GM10248 (cell line): Measurements from ENCODE around the gene BTD.

Experiments
- CTCF ChIA-PET: fragments of 300-600 bp; sonication (Branson Sonifier 250); formaldehyde crosslinking; extraction: SDS; loops from one replicate; lab custom pipeline; 2021; ENCODE audit warnings: antibody characterized with exemption; lab: Yijun Ruan, JAX
- POLR2A ChIA-PET: fragments of 350-650 bp; sonication (Branson Sonifier 250); formaldehyde crosslinking; extraction: SDS; loops from one replicate; lab custom pipeline; 2020; ENCODE audit warnings: antibody characterized with exemption; lab: Yijun Ruan, JAX
- DNase-seq: peaks from one replicate; pipeline ENCODE4 v3.0.0; 2012; ENCODE audit errors: extremely low spot score
- TF ChIP-seq, protein P1 (sequence below): IDR thresholded peaks from 2 replicates; pipeline ENCODE4 v1.5.1; 2012; ENCODE audit warnings: mild to moderate bottlenecking, low read depth; ENCODE audit errors: extremely low read depth, missing control alignments, control extremely low read depth

Gene BTD

DNA sequence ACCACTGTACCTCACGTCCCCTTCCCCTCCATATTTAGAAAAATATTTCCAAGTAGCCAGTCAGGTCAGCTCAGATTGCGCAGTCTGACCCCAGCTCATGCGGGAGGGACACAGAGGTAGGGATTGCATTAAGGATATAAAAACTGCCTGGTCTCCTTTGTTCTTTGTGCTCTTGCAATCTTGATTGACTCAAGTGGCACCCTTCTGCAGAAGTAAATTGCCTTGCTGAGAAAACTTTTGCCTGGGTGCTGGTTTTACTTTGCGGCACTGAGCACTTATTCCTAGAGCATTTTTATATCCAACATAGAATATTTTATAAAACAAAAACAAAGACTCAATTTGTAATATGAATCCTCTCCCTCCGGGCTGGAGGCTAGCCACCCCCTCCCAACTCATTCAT, 54.8 kb downstream of the BTD start:
- no peak for DNase-seq
- ChIA-PET CTCF (no interaction called here), POLR2A (no interaction called here)
- TF ChIP-seq, protein P1, sequence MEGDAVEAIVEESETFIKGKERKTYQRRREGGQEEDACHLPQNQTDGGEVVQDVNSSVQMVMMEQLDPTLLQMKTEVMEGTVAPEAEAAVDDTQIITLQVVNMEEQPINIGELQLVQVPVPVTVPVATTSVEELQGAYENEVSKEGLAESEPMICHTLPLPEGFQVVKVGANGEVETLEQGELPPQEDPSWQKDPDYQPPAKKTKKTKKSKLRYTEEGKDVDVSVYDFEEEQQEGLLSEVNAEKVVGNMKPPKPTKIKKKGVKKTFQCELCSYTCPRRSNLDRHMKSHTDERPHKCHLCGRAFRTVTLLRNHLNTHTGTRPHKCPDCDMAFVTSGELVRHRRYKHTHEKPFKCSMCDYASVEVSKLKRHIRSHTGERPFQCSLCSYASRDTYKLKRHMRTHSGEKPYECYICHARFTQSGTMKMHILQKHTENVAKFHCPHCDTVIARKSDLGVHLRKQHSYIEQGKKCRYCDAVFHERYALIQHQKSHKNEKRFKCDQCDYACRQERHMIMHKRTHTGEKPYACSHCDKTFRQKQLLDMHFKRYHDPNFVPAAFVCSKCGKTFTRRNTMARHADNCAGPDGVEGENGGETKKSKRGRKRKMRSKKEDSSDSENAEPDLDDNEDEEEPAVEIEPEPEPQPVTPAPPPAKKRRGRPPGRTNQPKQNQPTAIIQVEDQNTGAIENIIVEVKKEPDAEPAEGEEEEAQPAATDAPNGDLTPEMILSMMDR: no peak

DNA sequence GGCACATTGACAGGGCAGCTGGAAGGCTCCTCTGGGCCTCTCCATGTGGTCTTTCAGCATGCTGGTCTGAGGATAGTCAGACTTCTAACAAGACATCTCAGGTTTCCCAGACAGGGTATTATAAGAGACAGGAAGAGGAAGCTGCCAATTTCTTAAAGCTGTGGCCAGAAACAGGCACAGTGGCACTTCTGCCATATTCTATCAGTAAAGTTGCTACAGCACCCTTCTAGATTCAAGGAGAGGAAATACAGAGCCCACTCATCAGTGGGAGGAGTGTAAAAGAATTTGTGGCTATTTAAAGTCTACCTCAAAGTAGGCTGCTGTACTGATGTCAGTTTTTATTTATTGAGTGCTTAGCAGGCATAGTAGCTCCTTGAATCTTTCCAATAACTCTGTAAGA, 55.5 kb downstream of the BTD start:
- CTCF ChIA-PET: interaction anchor here (0.8 to 2.1 kb wide), 2 partner anchors 10 to 69 kb away, joined by 3 to 8 read pairs; no protein-coding TSS in a partner anchor
- POLR2A ChIA-PET: no interaction called here
- DNase-seq: no peak
- TF ChIP-seq, protein P1: no peak

DNA sequence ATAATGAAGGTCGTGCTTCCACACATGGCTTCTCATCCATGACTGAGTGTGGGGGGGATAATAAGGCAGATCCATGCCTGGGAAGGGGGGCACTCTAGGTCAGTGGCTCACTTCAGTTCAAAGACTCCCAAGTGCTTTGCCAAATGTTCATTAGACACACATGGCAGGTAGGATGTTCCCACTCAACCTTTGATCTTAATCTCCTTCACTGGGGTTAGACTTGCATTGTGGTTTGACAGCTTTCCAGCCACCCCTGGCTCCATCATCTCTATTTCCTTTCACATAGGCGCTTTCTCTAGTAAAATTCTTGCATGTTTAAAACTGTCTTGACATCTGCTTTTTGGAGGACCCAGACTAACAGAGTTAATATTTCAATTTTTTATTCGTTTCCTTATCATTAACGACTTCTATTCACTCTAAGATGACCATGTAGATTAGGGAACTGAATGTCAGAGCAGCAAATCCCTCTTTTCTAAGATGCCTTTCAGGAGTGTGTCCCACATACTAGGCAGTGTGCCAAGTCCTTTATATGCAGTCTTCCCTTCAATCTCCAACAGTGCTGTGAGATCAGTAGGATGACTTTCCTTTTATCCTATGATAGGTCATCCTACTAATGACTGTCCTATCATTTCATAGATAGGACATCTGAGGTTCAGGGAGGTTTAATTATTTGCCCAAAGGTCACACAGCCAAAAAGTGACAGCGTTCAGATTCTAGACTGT, 57.9 kb downstream of the BTD start:
- CTCF ChIA-PET: interaction anchor here (1.6 kb wide), 1 partner anchor 11 kb away, joined by 9 read pairs; no protein-coding TSS in a partner anchor
- TF ChIP-seq, protein P1: no peak
- no peak for DNase-seq
- POLR2A ChIA-PET: no interaction called here

DNA sequence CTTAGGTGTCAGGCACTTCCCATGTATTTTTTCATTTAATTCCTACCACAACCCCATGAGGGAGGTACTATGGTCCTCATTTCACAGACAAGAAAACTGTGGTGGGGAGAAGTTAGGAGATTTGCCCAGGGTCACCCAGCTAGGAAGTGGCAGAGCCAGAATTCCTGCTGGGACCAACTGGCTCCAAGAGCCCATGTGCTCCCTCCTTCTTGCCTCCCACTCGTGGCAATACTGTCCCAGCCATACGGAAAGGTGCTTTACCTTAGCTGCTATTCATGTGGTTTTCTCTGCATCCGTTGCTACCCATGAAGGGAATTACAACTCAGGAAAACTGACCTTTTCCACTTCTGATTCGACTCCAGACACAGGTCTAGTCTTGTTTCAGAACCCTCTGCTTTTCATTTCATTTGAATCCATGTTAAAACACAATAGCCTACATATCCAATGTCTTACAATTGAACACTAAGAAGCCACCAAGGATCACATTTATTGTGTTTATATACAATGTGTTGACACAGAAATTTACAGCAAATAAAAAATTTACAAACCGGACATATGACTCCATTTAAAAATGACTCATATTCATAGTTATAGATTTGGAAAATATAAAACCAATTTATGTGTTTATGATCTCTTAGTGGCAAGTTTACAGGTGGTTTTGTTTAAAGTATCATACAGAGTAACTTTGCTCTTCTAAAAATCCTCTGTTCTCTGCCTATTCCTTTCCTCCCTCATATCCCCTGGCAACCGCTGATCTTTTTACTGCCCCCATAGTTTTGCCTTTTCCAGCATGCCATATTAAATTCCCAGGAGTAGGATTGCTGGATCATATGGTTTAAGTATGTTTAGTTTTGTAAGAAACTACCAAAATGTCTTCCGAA, 58.8 kb downstream of the BTD start:
- DNase-seq: no peak
- ChIA-PET POLR2A (no interaction called here), CTCF (interaction anchor here (1.1 to 1.4 kb wide), 2 partner anchors 10 to 33 kb away, joined by 3 read pairs; no protein-coding TSS in a partner anchor)
- TF ChIP-seq, protein P1: no peak

DNA sequence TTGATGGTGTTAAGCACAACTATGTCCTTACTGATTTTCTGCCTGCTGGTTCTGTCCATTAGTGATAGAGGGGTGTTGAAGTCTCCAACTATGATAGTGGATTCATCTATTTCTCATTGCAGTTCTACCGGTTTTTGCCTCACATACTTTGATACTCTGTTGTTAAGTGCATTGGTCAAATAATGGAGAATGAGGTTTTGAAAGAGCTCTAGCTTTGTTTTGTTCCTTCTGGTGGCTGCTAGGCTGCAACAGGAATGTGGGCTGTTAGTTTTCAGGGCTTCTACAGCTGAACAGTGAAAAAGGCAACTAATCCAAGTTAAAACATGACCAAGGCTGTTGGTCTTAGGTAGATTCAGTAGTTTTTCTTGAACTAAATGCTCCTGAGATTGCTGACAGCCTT, 62.6 kb downstream of the BTD start:
- TF ChIP-seq, protein P1: no peak
- POLR2A ChIA-PET: interaction anchor here (0.5 kb wide), 1 partner anchor 133 kb away, joined by 3 read pairs; no protein-coding TSS in a partner anchor
- DNase-seq: no peak
- CTCF ChIA-PET: no interaction called here

DNA sequence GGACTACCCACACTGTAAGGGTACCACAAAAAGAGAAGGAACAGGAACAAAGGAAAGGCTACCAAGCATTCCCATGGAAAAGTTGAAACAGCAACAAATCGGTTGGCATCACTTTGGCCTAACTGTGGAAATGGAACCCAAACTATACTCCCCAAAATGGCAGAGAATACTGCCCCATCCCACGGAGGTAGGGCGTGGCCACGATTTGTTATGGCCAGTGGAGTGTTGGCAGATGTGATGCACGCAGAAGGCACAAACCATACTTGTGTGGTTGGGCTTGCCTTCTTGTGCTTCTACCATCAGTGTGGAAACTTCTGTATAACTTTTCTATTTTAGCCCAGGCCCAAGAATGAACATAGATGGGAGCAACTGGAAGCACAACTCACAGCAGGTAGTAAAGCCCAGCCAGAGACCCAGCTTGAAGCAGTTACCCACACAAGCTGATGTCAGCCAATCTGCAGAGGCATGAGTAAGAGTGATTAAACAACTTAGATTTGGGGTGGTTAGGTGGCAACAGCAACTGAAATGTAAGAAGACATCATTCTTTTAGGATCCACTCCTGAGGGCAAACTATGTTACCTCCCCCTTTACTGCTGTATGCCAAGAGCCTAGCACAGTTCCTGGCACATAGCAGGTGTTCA, 64.1 kb downstream of the BTD start:
- CTCF ChIA-PET: interaction anchor here (2.7 kb wide), 1 partner anchor 35 kb away, joined by 7 read pairs; no protein-coding TSS in a partner anchor
- POLR2A ChIA-PET: no interaction called here
- DNase-seq: no peak
- TF ChIP-seq, protein P1: no peak
